Renal cortical epithelial cell (primary cell): ENCODE measurements around the gene SPO11. TPM values are rescaled to one million over a fixed set of nuclear protein-coding genes. Genes with fewer than 3 reads are reported as not detected.
"Not testable (repeated sequence)": the region's sequence is repeated elsewhere in the genome, so short reads cannot be mapped to it uniquely, and the experiment has no call there.

Experiments
- DNase-seq: peaks from one replicate; pipeline ENCODE4 v3.0.0-alpha.2; 2011; ENCODE audit warnings: low read depth
- total RNA-seq: library from RNA; depleted of rRNA; stranded (reverse); fragments of >200 nt; gene quantifications from 2 replicates; pipeline ENCODE4 v1.2.3, GENCODE V29; 2014

Gene SPO11
- total RNA-seq, 1 donor from 2014 or later = not detected

DNA sequence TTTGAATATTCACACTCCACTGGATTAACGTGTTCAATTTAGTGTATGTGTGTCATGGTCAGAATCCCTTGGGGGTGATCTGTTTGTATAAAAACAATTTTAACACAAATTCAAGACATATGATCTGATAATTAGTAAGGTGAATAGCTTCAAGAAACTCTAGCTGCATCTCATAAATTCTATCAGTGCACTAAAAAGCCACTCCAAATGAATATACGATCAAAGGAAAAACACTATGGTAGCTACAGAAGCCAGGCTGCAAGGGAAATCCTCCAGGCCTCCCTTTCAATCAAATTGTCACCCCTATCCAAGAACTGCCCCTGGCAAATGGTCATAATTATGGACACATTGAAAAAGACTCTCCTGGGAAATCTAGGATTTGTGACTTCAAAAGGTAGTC, 12.1 kb downstream of the SPO11 start:
- no peak for DNase-seq

DNA sequence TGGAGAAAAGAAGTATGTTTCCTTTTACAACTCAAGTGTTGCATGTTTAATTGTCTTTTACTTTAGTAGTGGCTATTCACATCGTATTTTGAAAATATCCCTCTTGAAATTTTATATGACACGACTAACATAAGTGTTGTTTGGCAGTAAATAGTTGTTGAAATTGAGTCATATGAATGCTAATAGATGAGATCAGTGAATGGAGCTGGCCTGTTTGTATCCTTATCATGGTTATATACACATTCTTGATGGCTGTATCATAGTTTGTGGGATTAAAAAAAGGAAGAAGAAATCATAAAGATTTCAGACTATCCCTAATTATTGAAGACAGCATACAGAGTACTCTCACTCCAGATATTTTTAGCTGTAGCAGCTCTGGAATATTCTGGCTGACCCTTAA, 13.2 kb downstream of the SPO11 start:
- DNase-seq = no peak

DNA sequence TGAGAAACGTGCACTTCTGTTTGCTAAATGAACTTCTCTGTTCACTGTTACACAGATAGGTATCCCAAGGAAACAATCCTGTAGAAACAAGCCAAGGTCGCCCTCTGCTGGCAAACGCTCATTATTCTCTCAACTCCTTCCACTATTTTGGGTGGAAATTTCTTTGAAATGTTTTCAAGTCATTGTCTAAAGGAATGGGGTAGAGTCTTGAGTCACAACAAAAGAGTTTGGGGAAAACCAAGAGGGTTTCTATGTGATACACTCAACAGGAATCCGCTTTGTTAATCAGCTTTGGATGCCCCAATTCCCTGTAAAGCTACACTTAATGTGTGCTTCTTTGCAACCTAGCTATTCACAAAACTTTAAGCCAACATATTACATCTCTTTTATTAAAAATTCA, 16.9 kb downstream of the SPO11 start:
- DNase-seq = peak; percentile 69

GRCh38 chr20:57347393-57347792, 17.8 kb downstream of the SPO11 start:
- DNase-seq = no peak

DNA sequence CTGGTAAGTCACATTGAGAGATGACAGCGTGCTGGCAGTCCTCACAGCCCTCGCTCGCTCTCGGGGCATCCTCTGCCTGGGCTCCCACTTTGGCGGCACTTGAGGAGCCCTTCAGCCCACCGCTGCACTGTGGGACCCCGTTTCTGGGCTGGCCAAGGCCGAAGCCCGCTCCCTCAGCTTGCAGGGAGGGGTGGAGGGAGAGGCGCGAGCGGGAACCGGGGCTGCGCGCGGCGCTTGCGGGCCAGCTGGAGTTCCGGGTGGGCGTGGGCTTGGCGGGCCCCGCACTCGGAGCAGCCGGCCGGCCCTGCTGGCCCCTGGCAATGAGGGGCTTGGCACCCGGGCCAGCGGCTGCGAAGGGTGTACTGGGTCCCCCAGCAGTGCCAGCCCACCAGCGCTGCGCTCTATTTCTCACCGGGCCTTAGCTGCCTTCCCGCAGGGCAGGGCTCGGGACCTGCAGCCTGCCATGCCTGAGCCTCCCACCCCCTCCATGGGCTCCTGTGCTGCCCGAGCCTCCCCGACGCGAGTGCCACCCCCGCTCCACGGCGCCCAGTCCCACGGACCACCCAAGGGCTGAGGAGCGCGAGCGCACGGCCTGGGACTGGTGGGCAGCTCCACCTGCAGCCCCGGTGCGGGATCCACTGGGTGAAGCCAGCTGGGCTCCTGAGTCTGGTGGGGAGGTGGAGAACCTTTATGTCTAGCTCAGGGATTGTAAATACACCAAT, 18.8 kb downstream of the SPO11 start:
- not testable (repeated sequence) for DNase-seq

DNA sequence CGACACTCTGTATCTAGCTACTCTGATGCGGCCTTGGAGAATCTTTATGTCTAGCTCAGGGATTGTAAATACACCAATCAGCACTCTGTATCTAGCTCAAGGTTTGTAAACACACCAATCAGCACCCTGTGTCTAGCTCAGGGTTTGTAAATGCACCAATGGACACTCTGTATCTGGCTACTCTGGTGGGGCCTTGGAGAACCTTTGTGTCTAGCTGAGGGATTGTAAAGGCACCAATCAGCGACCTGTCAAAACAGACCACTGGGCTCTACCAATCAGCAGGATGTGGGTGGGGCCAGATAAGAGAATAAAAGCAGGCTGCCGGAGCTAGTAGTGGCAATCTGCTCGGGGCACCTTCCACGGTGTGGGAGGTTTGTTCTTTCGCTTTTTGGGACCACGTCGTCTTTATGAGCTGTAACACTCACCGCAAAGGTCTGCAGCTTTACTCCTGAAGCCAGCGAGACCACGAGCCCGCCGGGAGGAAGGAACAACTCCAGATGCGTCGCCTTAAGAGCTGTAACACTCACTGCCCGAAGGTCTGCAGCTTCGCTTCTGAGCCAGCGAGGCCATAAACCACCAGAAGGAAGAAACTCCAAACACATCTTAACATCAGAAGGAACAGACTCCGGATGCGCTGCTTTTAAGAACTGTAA, 19.4 kb downstream of the SPO11 start:
- DNase-seq = not testable (repeated sequence)

- no peak for DNase-seq
Measured at GRCh38 chr20:57350081-57350710, 20.6 kb downstream of the SPO11 start.

DNA sequence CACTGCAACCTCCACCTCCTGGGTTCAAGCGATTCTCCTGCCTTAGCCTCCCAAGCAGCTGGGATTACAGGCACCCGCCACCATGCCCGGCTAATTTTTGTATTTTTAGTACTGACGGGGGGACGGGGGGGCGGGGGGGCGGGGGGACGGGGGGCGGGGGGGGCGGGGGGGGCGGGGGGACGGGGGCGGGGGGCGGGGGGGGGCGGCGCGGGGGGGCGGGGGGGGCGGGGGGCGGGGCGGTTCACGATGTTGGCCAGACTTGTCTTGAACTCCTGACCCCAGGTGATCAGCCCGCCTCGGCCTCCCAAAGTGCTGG, 21.1 kb downstream of the SPO11 start:
- DNase-seq = not testable (repeated sequence)

GRCh38 chr20:57351042-57351783, 21.6 kb downstream of the SPO11 start, which contains the start of gene RAE1:
RAE1 (plus strand) TSS chr20:57351255; CDS start chr20:57354039, 2,784 bp downstream.
- DNase-seq = peak; percentile 91

GRCh38 chr20:57352305-57352704, 22.7 kb downstream of the SPO11 start:
- DNase-seq = no peak

GRCh38 chr20:57353351-57353750, 23.7 kb downstream of the SPO11 start:
- DNase-seq = no peak

DNA sequence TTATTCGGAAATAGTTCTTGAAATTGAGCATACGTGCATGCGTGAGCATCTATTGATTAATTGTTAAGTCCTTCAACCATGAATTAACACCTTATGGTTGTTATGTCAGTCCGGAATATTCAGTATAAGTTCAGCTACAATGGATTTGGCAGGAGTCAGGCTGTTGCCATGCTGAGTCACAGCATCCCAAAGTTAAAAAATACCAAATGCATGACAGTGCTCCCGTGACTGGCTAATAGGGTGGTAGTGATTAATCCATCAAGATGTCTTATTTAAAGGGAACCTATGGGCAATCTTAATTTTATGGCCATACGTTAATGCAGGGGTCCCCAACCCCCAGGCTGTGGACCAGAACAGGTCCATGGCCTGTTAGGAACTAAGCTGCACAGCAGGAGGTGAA, 31.9 kb downstream of the SPO11 start:
- peak; percentile 65 for DNase-seq

DNA sequence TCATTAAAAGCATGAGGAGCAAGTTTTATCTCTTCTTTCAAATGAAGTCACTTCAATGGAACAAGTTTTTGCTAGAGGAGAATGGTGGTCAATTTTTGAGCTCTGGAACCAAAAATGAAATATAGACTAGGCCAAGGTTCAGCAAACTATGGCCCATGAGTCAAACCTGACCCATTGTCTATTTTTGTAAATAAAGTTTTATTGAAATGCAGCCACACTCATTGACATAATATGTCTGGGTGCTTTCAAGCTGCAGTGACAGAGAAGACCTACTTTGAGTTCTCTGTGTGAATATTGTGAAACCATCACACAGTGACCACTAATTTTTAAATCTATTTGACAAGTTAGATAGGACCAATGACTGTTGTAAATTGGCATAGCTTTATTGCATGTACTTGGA, 34.8 kb downstream of the SPO11 start:
- no peak for DNase-seq

- no peak for DNase-seq
Measured at GRCh38 chr20:57369596-57369995, 40.0 kb downstream of the SPO11 start.

- no peak for DNase-seq
Measured at GRCh38 chr20:57370316-57370715, 40.7 kb downstream of the SPO11 start.

GRCh38 chr20:57371363-57371762, 41.8 kb downstream of the SPO11 start:
- DNase-seq = no peak

DNA sequence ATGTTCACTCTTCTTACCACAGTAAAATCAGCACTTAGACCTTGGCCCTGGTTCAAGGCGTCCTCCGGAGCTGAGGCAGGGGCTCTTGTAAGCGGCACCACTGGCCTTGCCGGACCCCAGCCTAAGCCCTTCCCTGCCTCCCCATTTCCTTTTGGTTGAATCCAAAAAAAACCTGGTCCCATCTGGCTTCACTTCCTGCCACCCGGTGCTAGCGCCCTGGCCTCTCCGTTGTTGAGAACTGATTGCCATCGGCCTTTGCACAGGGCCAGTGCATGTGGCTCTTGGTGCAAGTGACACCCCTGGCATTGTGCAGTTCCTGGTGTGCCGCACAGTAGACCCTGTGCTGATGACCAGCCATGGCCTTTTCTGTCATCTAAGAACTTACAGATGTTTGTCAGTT, 42.6 kb downstream of the SPO11 start:
- no peak for DNase-seq

- no peak for DNase-seq
Measured at GRCh38 chr20:57372581-57373350, 43.2 kb downstream of the SPO11 start.

GRCh38 chr20:57374343-57374930, 44.8 kb downstream of the SPO11 start:
- DNase-seq = no peak

GRCh38 chr20:57374931-57375651, 45.5 kb downstream of the SPO11 start:
- DNase-seq = no peak
